Cardiac muscle cell (in vitro differentiated cells and primary cell): ENCODE measurements around the gene KCNT1. TPM values are rescaled to one million over a fixed set of nuclear protein-coding genes. Genes with fewer than 3 reads are reported as not detected.

ENCODE experiments used
- DNase-seq, 2 donors: peaks; one replicate each; pipeline versions ENCODE4 v3.0.0 to v3.0.0-alpha.2; 2010 to 2017; ENCODE audit warnings: low read depth in 1 of 2, low spot score in 1 of 2
- H3K27ac ChIP-seq: fragments of 200-600 bp; sonication (generic); 2 replicates; pipeline ENCODE4 v1.5.1; 2016
- H3K27me3 ChIP-seq: fragments of 200-600 bp; sonication (generic); 2 replicates; pipeline ENCODE4 v1.6.0; 2016; ENCODE audit warnings: control low read depth
- H3K36me3 ChIP-seq: fragments of 200-600 bp; sonication (generic); 2 replicates; pipeline ENCODE4 v1.5.1; 2016; ENCODE audit warnings: control low read depth
- H3K4me1 ChIP-seq: fragments of 200-600 bp; sonication (generic); 2 replicates; pipeline ENCODE4 v1.8.1; 2017; ENCODE audit warnings: low read depth, mild to moderate bottlenecking, mixed run types
- H3K4me3 ChIP-seq: fragments of 200-600 bp; sonication (generic); 2 replicates; pipeline ENCODE4 v1.5.1; 2016; ENCODE audit warnings: mild to moderate bottlenecking
- H3K9me3 ChIP-seq: fragments of 200-600 bp; sonication (generic); 2 replicates; pipeline ENCODE4 v1.5.1; 2017; ENCODE audit warnings: low read depth, mild to moderate bottlenecking, control low read depth
- polyA plus RNA-seq: library from polyadenylated mRNA; unstranded; fragments of >200 nt; fragmentation: Nextera tagmentation; extraction: Ambion mirVana; gene quantifications from 2 replicates; pipeline ENCODE4 v1.2.1, GENCODE V29; 2016
- total RNA-seq: library from RNA; depleted of rRNA; stranded (reverse); fragments of >200 nt; gene quantifications from 2 replicates; pipeline ENCODE4 v1.2.3, GENCODE V29; 2016
- TF ChIP-seq, protein P1 (sequence below): IDR thresholded peaks from 2 replicates; pipeline ENCODE4 v1.5.1; 2012; ENCODE audit warnings: low read depth, mild to moderate bottlenecking, low read length

KCNT1 gene
- total and polyA plus RNA-seq, 2 experiments from 2014 or later = 0.12 to 0.20 TPM

DNA sequence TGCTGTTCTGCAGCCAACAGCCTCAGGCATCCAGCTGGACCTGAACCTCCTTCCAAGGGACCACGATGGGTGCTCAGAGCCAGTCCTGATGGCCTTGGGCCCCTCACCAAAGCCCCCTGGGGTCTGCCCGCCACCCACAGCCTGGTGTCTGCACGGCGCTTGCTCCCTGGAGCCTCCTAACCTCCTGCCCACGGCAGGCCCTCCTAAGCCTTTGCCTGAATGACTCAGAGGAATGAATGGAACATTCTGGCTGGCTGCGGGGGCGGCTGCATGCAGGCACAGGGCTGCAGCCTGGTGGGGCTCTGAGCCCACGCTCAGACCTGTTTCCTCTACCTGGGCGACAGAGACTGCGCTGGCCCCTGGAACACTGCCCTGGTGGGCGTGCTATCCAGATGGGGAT is 9.6 kb upstream of the KCNT1 start:
- no peak for DNase-seq
- TF ChIP-seq, protein P1, sequence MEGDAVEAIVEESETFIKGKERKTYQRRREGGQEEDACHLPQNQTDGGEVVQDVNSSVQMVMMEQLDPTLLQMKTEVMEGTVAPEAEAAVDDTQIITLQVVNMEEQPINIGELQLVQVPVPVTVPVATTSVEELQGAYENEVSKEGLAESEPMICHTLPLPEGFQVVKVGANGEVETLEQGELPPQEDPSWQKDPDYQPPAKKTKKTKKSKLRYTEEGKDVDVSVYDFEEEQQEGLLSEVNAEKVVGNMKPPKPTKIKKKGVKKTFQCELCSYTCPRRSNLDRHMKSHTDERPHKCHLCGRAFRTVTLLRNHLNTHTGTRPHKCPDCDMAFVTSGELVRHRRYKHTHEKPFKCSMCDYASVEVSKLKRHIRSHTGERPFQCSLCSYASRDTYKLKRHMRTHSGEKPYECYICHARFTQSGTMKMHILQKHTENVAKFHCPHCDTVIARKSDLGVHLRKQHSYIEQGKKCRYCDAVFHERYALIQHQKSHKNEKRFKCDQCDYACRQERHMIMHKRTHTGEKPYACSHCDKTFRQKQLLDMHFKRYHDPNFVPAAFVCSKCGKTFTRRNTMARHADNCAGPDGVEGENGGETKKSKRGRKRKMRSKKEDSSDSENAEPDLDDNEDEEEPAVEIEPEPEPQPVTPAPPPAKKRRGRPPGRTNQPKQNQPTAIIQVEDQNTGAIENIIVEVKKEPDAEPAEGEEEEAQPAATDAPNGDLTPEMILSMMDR = no peak
- Histone ChIP-seq H3K27me3 (no peaks in the 10 kb centered on the region), H3K36me3 (no peaks in the 10 kb centered on the region), H3K4me3 (no peak overlapping the region), H3K9me3 (no peaks in the 10 kb centered on the region), H3K27ac (no peak overlapping the region), H3K4me1 (no peaks in the 10 kb centered on the region)

DNA sequence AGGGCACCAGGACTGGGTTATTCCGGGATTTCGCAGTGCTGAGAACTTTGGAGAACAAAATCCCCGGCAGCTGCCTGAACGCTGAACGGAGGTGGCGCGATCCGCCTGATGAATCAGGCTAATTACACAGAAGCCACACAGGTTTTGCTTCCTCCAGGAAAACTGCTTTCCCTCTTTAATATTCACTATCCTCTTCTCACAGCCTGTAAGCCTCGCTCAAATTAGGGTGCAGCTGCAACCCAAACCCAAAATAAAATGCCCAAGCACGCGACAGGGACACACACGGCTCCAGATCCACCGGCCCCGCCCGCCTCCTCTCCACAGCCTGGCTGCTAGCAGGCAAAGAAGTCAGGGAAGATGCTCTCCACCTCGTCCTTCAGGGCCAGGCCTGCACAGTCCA is 8.7 kb upstream of the KCNT1 start:
- no peak for DNase-seq
- H3K4me1 ChIP-seq = no peaks in the 10 kb centered on the region
- no peaks in the 10 kb centered on the region for H3K27me3 ChIP-seq
- H3K9me3 ChIP-seq = no peaks in the 10 kb centered on the region
- H3K36me3 ChIP-seq = no peaks in the 10 kb centered on the region
- H3K27ac ChIP-seq = no peak overlapping the region
- H3K4me3 ChIP-seq = no peak overlapping the region
- TF ChIP-seq, protein P1 = no peak

DNA sequence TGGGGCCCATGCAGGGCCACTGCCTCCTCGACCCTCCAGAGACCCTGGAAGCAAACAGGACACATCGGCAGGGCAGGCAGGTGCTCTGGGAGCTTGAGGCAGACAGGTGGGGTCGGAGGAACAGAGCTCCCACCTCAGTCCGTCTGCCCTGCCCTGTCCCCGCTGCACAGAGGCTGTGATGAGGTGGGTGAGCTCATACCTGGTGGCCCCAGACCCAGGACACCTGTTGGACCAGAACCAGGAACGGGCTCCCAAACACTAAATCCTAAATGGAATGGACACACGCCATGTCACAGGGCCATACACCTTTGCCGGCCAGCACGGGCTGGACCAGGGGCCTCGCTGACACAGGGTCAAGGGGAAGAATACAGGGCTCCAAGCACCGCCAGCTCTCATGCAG is 8.2 kb upstream of the KCNT1 start:
- Histone ChIP-seq H3K27ac (no peak overlapping the region), H3K4me3 (no peak overlapping the region), H3K9me3 (no peaks in the 10 kb centered on the region), H3K4me1 (no peaks in the 10 kb centered on the region), H3K27me3 (no peaks in the 10 kb centered on the region), H3K36me3 (no peaks in the 10 kb centered on the region)
- TF ChIP-seq, protein P1 = no peak
- DNase-seq = no peak

DNA sequence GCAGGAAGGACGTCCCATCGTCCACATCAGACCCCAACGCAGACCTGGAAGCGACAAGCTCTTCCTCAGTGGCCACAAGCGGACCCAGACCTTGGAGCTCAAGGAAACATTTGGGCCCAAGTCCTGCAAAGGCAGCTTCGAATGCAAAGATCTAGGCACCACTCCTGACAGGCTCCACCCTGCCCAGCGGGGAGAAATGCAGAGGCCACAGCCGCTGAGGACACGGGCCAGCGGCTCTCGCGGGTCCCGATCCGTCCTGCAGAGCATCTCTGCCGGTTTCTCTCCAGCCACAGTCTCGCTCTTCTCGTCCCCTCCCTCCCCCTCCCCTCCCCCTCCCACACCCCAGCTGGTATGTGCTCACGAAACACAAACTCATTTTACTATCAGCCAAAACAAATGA is 7.6 kb upstream of the KCNT1 start:
- Histone ChIP-seq H3K4me3 (no peak overlapping the region), H3K4me1 (no peaks in the 10 kb centered on the region), H3K36me3 (no peaks in the 10 kb centered on the region), H3K27ac (no peak overlapping the region), H3K9me3 (no peaks in the 10 kb centered on the region), H3K27me3 (no peaks in the 10 kb centered on the region)
- TF ChIP-seq, protein P1 = no peak
- no peak for DNase-seq

DNA sequence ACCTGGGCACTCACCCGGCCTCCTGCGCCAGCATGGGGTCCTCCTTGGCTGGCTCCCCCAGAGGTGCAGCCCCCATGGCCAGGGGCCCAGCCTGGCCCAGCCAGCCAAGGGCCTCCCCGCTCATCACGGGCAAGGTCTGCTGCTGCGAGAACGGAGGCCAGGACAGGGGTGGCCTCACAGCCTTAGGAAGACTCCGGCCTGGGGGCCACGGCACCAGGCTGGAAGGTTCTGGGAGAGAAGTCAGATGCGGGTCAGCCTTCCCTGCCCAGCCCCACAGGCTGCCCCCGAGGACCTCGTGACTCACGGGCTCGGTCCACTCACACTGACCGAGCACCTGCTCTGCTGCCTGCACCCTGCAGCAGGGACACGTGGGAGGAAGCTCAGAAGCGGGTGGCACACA is 6.9 kb upstream of the KCNT1 start:
- no peaks in the 10 kb centered on the region for H3K9me3 ChIP-seq
- no peaks in the 10 kb centered on the region for H3K27me3 ChIP-seq
- no peaks in the 10 kb centered on the region for H3K4me1 ChIP-seq
- H3K36me3 ChIP-seq = no peaks in the 10 kb centered on the region
- DNase-seq = no peak
- no peak overlapping the region for H3K27ac ChIP-seq
- TF ChIP-seq, protein P1 = no peak
- no peak overlapping the region for H3K4me3 ChIP-seq

DNA sequence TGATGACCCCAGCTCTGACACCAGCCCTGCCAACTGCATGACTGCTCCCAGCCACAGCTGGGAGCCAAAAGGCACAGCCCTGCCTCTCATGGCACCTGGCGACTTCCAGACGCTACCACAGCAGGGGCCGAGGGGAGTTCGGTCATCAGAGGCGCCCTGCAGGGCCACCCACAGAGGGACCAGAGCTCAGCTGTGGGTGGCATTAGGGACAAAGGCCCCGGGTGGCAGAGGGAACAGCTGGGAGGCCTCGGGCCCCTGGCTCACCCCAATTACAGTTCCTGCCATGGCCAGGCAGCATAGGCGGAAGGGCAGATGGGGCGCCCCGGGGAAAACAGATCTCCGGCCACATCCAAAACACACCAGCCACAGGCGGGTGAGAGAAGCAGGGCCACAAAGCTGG is 6.3 kb upstream of the KCNT1 start:
- TF ChIP-seq, protein P1 = no peak
- Histone ChIP-seq H3K27me3 (peaks cover 3% of the 10 kb centered on the region), H3K36me3 (no peaks in the 10 kb centered on the region), H3K4me3 (no peak overlapping the region), H3K9me3 (no peaks in the 10 kb centered on the region), H3K4me1 (no peaks in the 10 kb centered on the region), H3K27ac (no peak overlapping the region)
- no peak for DNase-seq
